ENCODE data around the gene NUBP2.

GRCh38 chr16:1776991-1777374 lies 5.8 kb upstream of the NUBP2 start:
- TF ChIP-seq CTCF (IDR thresholded peaks at IDR 0.05) (no peak), ZFX (IDR thresholded peaks at IDR 0.05; ENCODE audit: borderline replicate concordance) (no peak)

Data from 22Rv1 (cell line).